ENCODE data around the gene ACTL8.

GRCh38 chr1:17866740-17867029, 111.6 kb downstream of the ACTL8 start:
- TF ChIP-seq CTCF (IDR thresholded peaks at IDR 0.05) = no peak
- no peak for TF ChIP-seq EZH2phosphoT487 (IDR thresholded peaks at IDR 0.05)
- TF ChIP-seq EZH2 (IDR thresholded peaks at IDR 0.05) = no peak

Measured in neural progenitor cell (in vitro differentiated cells).